GM18951 (cell line): Measurements from ENCODE around the gene DDAH2.

Source experiments
- POLR2A ChIP-seq: IDR thresholded peaks from 4 replicates; pipeline ENCODE4 v1.6.1; 2011; ENCODE audit warnings: mild to moderate bottlenecking; ENCODE audit not compliant: insufficient read length, insufficient read depth; ENCODE audit errors: extremely low read depth
- in situ Hi-C: fragments of 300-500 bp; cut with MboI; formaldehyde crosslinking; loops from one replicate; pipeline ENCODE4 v1.12.0; 2022; ENCODE audit warnings: low sequenced_read_pairs, mixed read lengths, inconsistent platforms; ENCODE audit not compliant: unreplicated experiment

DDAH2 gene

DNA sequence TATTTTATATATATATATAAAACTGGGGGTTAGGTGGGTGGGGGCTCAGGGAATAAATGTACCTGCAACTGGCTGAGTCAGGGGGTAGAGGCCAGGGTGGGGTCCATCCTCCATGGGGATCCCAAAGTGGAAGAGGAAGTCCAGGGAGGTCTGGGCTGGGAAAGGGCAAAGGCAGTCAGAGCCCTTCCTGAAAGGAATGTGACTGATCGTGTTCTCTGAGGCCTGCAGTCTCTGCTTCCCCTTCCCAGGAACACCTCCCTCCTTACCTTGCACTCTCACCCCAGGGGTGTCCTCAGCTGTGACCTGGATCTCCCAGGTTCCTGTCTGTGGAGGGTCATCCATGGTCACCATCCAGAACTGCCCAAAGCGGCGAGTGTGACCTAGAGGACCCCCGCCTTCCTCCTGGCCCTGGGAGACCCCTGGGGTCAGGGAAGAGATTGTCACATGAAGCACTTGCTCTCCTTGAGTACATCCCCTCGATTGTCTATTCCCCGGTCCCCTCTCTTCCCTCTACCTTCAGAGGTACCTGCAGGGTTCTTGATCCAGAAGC lies 38.1 kb upstream of the DDAH2 start:
- no peak for TF ChIP-seq POLR2A
- in situ Hi-C loops: no loop called here

GRCh38 chr6:31765910-31766794 lies 37.1 kb upstream of the DDAH2 start:
- no peak for TF ChIP-seq POLR2A
- in situ Hi-C loops: no loop called here

- in situ Hi-C loops: no loop called here
- TF ChIP-seq POLR2A: no peak
Measured at GRCh38 chr6:31765559-31765909, 36.4 kb upstream of the DDAH2 start.

GRCh38 chr6:31764198-31764597 lies 35.1 kb upstream of the DDAH2 start:
- no peak for TF ChIP-seq POLR2A
- in situ Hi-C loops: no loop called here

DNA sequence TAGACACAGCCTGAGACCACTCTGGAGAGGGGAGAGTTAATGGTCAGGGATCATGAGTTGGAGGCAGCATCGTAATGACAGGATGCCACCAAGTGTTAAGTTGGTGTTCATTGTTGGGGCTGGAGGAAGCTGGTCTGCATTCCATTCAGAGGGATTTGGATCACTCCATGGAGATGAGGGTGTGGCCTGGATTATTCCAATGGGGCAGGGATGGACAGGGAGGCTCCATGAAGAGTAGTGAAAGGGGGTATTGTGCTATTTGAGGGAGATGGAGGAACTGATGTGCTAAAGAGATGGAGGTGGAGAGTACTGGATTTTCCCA lies 34.5 kb upstream of the DDAH2 start:
- no peak for TF ChIP-seq POLR2A
- in situ Hi-C loops: no loop called here

DNA sequence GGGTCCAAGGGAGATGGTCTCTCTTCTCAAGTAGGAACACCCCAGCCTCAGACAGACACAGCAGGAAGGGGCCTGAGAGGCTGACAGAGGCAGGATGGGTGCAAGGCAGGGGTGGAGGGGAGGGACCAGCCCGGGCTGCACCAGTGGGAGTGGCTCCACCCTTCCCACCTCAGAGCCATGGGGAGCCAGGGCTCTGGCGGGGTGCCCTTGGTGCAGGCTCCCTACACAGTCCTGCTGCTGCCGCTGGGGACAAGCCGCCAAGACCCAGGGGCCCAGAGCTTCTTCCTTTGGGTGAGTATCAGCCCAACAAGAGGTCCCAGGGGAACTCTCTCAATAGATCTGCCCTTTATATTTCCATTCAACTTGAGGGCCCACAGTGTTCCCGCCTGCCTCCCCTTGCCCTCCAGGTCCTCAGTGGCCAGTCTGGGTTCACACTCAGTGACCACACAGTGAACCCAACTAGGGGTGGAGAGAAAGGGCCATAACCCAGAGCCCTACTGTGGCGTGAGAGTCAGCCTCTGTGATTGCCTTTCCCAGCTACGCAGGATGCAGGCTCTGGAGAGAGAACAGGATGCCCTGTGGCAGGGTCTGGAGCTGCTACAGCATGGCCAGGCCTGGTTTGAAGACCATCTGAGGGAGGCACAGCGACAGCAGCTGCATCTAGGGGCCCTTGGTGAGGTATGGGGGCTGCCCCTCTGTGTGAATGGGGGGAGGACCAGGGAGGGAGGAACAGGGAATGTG lies 33.9 kb upstream of the DDAH2 start:
- in situ Hi-C loops: no loop called here
- TF ChIP-seq POLR2A: no peak

- TF ChIP-seq POLR2A: no peak
- in situ Hi-C loops: no loop called here
Measured at GRCh38 chr6:31762356-31762755, 33.3 kb upstream of the DDAH2 start, which contains the start of gene SAPCD1. SAPCD1 (plus strand) TSS chr6:31762656; CDS start chr6:31763055, 399 bp downstream.

GRCh38 chr6:31761343-31761742 lies 32.2 kb upstream of the DDAH2 start:
- in situ Hi-C loops: no loop called here
- no peak for TF ChIP-seq POLR2A

- TF ChIP-seq POLR2A: no peak
- in situ Hi-C loops: no loop called here
Measured at GRCh38 chr6:31760790-31761189, 31.7 kb upstream of the DDAH2 start.

GRCh38 chr6:31758281-31758680 lies 29.2 kb upstream of the DDAH2 start:
- in situ Hi-C loops: no loop called here
- no peak for TF ChIP-seq POLR2A

GRCh38 chr6:31752739-31753319 lies 23.7 kb upstream of the DDAH2 start:
- in situ Hi-C loops: no loop called here

DNA sequence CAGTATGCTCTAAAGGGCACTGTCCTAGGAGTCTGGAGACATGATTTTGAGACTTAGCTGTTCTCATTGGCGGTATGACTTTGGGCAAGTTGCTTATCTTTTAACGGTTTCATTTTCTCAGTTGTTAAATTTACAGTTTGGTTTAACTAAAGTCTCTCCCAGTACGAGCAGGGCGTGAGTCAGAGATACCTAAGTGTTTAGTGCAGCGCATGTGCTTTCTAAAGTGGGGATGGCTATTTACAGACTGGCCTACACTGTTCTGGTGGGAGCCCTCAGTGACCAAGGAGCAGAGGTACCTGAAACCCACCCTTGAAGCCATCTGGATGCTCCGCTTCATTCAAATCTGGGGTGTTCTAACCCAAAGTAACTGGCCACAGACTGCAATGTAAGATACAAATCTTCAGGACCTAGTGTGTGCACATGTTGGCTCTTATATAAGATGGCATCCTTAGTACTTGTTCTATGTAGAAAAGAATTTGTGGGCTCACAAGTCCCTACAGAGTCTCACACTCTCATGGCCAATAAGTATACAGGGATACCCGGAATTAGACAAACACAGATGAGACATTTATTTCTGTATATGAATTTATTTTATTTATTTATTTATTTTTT lies 21.4 kb upstream of the DDAH2 start:
- no peak for TF ChIP-seq POLR2A
- in situ Hi-C loops: no loop called here

More at GRCh38 chr6:31752739-31753319, 23.7 kb upstream of the DDAH2 start:
- no peak for TF ChIP-seq POLR2A
